ENCODE results near the gene DIPK1C. TPM values are rescaled to one million over a fixed set of nuclear protein-coding genes. Genes with fewer than 3 reads are reported as not detected.

DIPK1C gene
- total RNA-seq, 1 donor from 2014 or later: not detected

GRCh38 chr18:74389171-74389927 is 67.8 kb downstream of the DIPK1C start:
- no peak for TF ChIP-seq CTCF (conservative IDR thresholded peaks at IDR 0.05; ENCODE audit: low read depth, low read length)
- H3K4me3 ChIP-seq (ENCODE audit: low read depth, low read length): no peak overlapping the region
- no peak for DNase-seq (ENCODE audit: low read depth)

DNA sequence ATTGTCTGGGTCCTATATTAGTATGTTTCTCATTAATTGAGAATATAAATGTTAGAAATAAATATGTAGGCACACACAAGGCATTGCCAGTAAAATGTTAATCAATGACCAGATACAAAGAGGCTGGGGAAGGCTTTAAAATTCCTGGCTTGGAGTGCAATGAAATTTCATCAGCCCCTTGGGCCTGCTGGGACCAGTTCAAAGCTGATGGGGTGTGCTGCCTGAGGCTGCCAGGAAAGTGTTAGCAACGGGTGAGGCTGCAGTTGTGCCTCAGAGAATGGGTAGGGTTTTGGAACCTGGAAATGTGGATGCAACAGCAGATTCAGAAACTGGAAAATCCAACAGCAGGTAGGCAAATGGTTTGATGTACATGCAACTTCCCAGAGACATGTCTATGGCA is 68.9 kb downstream of the DIPK1C start:
- H3K4me3 ChIP-seq (ENCODE audit: low read depth, low read length): no peak overlapping the region
- no peak for DNase-seq (ENCODE audit: low read depth)
- TF ChIP-seq CTCF (conservative IDR thresholded peaks at IDR 0.05; ENCODE audit: low read depth, low read length): no peak

DNA sequence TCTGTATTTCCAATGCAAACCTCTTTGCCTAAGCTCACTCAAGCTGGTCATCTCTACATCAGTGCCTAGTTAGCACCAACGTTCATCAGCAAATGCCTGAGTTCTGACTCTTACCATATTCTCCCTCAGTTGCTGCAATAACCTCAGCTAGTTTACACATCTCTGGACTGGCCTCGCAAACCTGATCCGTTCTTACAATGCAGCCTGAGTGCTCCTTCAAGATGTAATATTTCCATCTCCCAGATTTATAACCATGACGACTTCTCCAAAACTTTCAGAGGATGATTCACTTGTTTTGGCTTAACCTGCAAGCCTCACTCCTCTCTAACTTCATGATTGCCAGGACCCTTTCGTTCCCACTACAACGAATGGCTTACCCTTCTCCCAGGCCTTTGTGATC is 69.7 kb downstream of the DIPK1C start:
- TF ChIP-seq CTCF (conservative IDR thresholded peaks at IDR 0.05; ENCODE audit: low read depth, low read length): no peak
- no peak overlapping the region for H3K4me3 ChIP-seq (ENCODE audit: low read depth, low read length)
- DNase-seq (ENCODE audit: low read depth): no peak

Other genes with a start within 250 kb of the DIPK1C start
- gene CYB5A, start 165.3 kb downstream of the DIPK1C start, total RNA-seq: 91.3 and 140 TPM in 2 replicates
- gene C18orf63, start 141.5 kb downstream of the DIPK1C start, total RNA-seq: not detected in 2 replicates
- gene CNDP2, start 39.1 kb upstream of the DIPK1C start, total RNA-seq: 171 and 198 TPM in 2 replicates
- gene CNDP1, start 77.2 kb upstream of the DIPK1C start, total RNA-seq: not detected in 2 replicates
- gene ZNF407, start 140.6 kb upstream of the DIPK1C start, total RNA-seq: 3.0 and 4.9 TPM in 2 replicates

All from epithelial cell of proximal tubule (primary cell).